ENCODE data around the gene CSNK1G3.

CSNK1G3 gene

GRCh38 chr5:123639244-123639643, 127.3 kb downstream of the CSNK1G3 start:
- TF ChIP-seq, protein P1, sequence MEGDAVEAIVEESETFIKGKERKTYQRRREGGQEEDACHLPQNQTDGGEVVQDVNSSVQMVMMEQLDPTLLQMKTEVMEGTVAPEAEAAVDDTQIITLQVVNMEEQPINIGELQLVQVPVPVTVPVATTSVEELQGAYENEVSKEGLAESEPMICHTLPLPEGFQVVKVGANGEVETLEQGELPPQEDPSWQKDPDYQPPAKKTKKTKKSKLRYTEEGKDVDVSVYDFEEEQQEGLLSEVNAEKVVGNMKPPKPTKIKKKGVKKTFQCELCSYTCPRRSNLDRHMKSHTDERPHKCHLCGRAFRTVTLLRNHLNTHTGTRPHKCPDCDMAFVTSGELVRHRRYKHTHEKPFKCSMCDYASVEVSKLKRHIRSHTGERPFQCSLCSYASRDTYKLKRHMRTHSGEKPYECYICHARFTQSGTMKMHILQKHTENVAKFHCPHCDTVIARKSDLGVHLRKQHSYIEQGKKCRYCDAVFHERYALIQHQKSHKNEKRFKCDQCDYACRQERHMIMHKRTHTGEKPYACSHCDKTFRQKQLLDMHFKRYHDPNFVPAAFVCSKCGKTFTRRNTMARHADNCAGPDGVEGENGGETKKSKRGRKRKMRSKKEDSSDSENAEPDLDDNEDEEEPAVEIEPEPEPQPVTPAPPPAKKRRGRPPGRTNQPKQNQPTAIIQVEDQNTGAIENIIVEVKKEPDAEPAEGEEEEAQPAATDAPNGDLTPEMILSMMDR (IDR thresholded peaks at IDR 0.05; ENCODE audit: low read depth, low read length, missing control alignments): no peak
- no peak overlapping the region for H3K4me3 ChIP-seq (ENCODE audit: low read depth, low read length)
- in situ Hi-C loops (cut with HindIII; ENCODE audit: low sequenced_read_pairs): no loop called here
- DNase-seq (ENCODE audit: low read depth): no peak

DNA sequence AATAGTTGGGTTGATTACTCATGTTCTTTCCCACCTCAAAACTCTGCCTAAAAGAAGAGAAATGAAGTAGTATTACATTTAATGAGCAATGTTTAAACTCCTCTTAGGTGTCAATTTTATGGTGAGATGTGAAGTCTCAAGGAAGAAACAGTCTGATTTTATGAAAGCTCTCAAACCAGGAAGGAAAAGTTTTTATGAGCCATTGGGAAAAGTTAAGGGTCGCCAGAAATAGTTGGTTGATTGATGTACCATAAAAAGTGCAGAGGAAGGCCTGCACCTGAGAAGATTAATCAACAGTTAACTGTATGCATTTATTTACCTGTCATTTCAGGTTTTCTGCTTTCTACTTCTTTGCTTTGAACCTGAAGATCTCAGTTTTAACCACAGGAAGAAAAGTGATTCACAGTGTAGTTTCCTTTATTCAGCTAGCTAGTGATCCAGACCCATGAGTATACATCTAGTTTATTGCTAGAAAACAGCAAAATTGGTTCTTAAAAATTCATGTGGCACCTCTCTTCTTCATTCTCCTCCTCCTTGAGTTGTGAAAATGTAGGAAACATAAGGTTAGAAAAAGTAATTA, 133.1 kb downstream of the CSNK1G3 start:
- DNase-seq (ENCODE audit: low read depth): no peak
- in situ Hi-C loops (cut with HindIII; ENCODE audit: low sequenced_read_pairs): no loop called here
- TF ChIP-seq, protein P1 (IDR thresholded peaks at IDR 0.05; ENCODE audit: low read depth, low read length, missing control alignments): no peak
- no peak overlapping the region for H3K4me3 ChIP-seq (ENCODE audit: low read depth, low read length)

- in situ Hi-C loops (cut with HindIII; ENCODE audit: low sequenced_read_pairs): no loop called here
- no peak overlapping the region for H3K4me3 ChIP-seq (ENCODE audit: low read depth, low read length)
- DNase-seq (ENCODE audit: low read depth): no peak
- TF ChIP-seq, protein P1 (IDR thresholded peaks at IDR 0.05; ENCODE audit: low read depth, low read length, missing control alignments): no peak
These were observed 135.1 kb downstream of the CSNK1G3 start for GRCh38 chr5:123647066-123647465.

GRCh38 chr5:123651234-123651633, 139.3 kb downstream of the CSNK1G3 start:
- TF ChIP-seq, protein P1 (IDR thresholded peaks at IDR 0.05; ENCODE audit: low read depth, low read length, missing control alignments): no peak
- no peak overlapping the region for H3K4me3 ChIP-seq (ENCODE audit: low read depth, low read length)
- no peak for DNase-seq (ENCODE audit: low read depth)
- in situ Hi-C loops (cut with HindIII; ENCODE audit: low sequenced_read_pairs): no loop called here

- H3K4me3 ChIP-seq (ENCODE audit: low read depth, low read length): no peak overlapping the region
- DNase-seq (ENCODE audit: low read depth): no peak
- TF ChIP-seq, protein P1 (IDR thresholded peaks at IDR 0.05; ENCODE audit: low read depth, low read length, missing control alignments): no peak
- in situ Hi-C loops (cut with HindIII; ENCODE audit: low sequenced_read_pairs): no loop called here
These were observed 147.0 kb downstream of the CSNK1G3 start for GRCh38 chr5:123659011-123659410.

DNA sequence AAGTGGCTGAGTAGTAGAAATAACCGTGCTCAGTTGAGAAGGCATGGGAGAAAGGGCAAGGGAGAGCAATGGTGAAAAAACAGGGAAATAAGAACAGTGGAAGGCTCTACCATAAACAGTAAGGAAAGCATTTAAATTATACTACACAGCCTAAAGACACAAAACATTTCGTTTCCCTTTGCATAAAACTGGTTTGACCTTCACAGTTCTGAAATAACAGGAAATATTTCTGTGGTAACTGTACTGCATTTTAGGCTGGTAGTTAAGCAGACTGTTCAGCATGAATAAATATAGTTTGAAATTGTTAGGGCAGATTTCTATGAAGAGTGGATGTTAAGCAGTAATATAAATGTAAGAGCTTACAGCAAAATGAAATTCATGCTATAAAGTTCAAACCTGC, 147.5 kb downstream of the CSNK1G3 start:
- in situ Hi-C loops (cut with HindIII; ENCODE audit: low sequenced_read_pairs): no loop called here
- DNase-seq (ENCODE audit: low read depth): no peak
- TF ChIP-seq, protein P1 (IDR thresholded peaks at IDR 0.05; ENCODE audit: low read depth, low read length, missing control alignments): no peak
- H3K4me3 ChIP-seq (ENCODE audit: low read depth, low read length): no peak overlapping the region

Data from astrocyte of the cerebellum (primary cell).